Measurements from ENCODE around the gene MYB. TPM values are rescaled to one million over a fixed set of nuclear protein-coding genes. Genes with fewer than 3 reads are reported as not detected.

The MYB gene
- total and polyA plus RNA-seq, 2 of the 8 experiments (the other 6 are each of a cell fraction or from before 2014, with no cell fraction given): 4.0 to 7.6 TPM

DNA sequence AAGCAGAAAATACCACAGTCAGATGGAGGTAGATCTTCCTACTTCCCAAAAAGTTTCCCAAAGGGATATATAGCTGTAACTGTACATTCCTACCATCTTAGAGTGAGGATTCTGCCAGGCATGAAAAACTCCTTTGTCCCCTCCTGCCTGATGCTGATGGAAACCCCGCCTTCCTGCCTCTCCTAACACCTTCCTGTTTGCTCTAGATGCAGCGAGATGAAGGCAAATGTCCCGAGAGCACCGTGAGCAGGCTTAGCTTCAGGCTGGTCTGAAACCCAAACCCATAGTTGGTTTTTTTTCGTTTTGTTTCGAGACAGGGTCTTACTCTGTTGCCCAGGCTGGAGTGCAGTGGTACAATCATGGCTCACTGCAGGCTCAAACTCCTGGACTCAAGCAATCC, 55.6 kb downstream of the MYB start (continued):
- no peak for TF ChIP-seq JUN (IDR thresholded peaks at IDR 0.05; ENCODE audit: low read depth, low read length)
- no peak for TF ChIP-seq FOSL1 (IDR thresholded peaks at IDR 0.05; ENCODE audit: insufficient read depth, low read depth, low read length)
- no peak for TF ChIP-seq SIN3A (conservative IDR thresholded peaks at IDR 0.05 in 1 of 2, IDR thresholded peaks at IDR 0.05 in 1 of 2; ENCODE audit: low read depth in 1 of 2, low read length in 2 of 2)

Measured in H1 (cell line).